ENCODE measurements around the gene MRPS10. TPM values are rescaled to one million over a fixed set of nuclear protein-coding genes. Genes with fewer than 3 reads are reported as not detected.

The MRPS10 gene
- total and polyA plus RNA-seq, 2 donors (not counting 1 experiment from before 2014, with no cell fraction given) = 10.5 to 26.4 TPM

- Histone ChIP-seq H3K4me3 (ENCODE audit: control extremely low read depth in 1 of 5, extremely low read depth in 1 of 5, insufficient read depth in 1 of 5, low read depth in 2 of 5, low read length in 4 of 5) (no peak overlapping the region), H3K36me3 (replicated peaks in 1 of 2; ENCODE audit: control extremely low read depth in 1 of 2, control insufficient read depth in 1 of 2, extremely low read depth in 1 of 2, insufficient read depth in 2 of 2, low read length in 1 of 2) (no peaks in the 10 kb centered on the region), H3K4me1 (ENCODE audit: control insufficient read depth in 2 of 2, insufficient read depth in 2 of 2, low read length in 2 of 2) (no peaks in the 10 kb centered on the region), H4K20me1 (ENCODE audit: control insufficient read depth, insufficient read depth, low read length, poor library complexity, severe bottlenecking) (no peaks in the 10 kb centered on the region), H3K79me2 (ENCODE audit: control insufficient read depth, insufficient read depth, low read length) (no peaks in the 10 kb centered on the region), H3K4me2 (replicated peaks; ENCODE audit: low read depth, low read length, poor library complexity, severe bottlenecking) (no peak overlapping the region), H3K9ac (ENCODE audit: low read length) (no peak overlapping the region), H2AFZ (ENCODE audit: insufficient read depth, low read depth, low read length, poor library complexity, severe bottlenecking) (no peak overlapping the region), H3K27me3 (replicated peaks in 1 of 4; ENCODE audit: control extremely low read depth in 1 of 4, control insufficient read depth in 3 of 4, insufficient read depth in 4 of 4, low read length in 3 of 4) (no peaks in the 10 kb centered on the region), H3K9me3 (ENCODE audit: control extremely low read depth in 1 of 3, control insufficient read depth in 2 of 3, insufficient read depth in 1 of 3, low read length in 2 of 3) (no peaks in the 10 kb centered on the region), H3K27ac (ENCODE audit: low read length in 2 of 2) (no peak overlapping the region)
- Mint-ChIP-seq H3K4me1 (no peaks in the 10 kb centered on the region), H3K27me3 (peaks cover 4% of the 10 kb centered on the region), H3K9me3 (ENCODE audit: insufficient read depth) (no peaks in the 10 kb centered on the region), H3K4me3 (no peak overlapping the region), H3K27ac (no peak overlapping the region)
- DNase-seq = no peak
- no peak for TF ChIP-seq EZH2 (IDR thresholded peaks at IDR 0.05; ENCODE audit: borderline replicate concordance, insufficient read depth, low read depth, low read length, poor library complexity, severe bottlenecking)
- no peak for TF ChIP-seq CTCF (IDR thresholded peaks at IDR 0.05)
- ChIA-PET CTCF (interaction anchor here (0.9 to 1.5 kb wide), 5 partner anchors 45 to 379 kb away, joined by 3 to 4 read pairs (median 4); no protein-coding TSS in a partner anchor), POLR2A (no interaction called here)
- ATAC-seq (ENCODE audit: low read depth) = no peak
- intact Hi-C loops (cut with micrococcal nuclease) = no loop called here
- WGBS (ENCODE audit: insufficient coverage) = 92% methylated on average over 4 of the region's 6 CpGs
Observed at GRCh38 chr6:42168650-42169049, 49.0 kb downstream of the MRPS10 start.

- CTCF ChIA-PET = interaction anchor here (0.7 to 1.2 kb wide), 3 partner anchors 45 to 380 kb away, joined by 3 to 6 read pairs (median 4); partner anchors contain the start of gene TOMM6
- no peaks in the 10 kb centered on the region for H3K27me3 ChIP-seq (replicated peaks in 1 of 4; ENCODE audit: control extremely low read depth in 1 of 4, control insufficient read depth in 3 of 4, insufficient read depth in 4 of 4, low read length in 3 of 4)
- POLR2A ChIA-PET = no interaction called here
- peak; percentile 79 for DNase-seq
- Mint-ChIP-seq H3K4me1 (no peaks in the 10 kb centered on the region), H3K27ac (no peak overlapping the region), H3K27me3 (peaks cover 7% of the 10 kb centered on the region), H3K4me3 (no peak overlapping the region), H3K9me3 (ENCODE audit: insufficient read depth) (no peaks in the 10 kb centered on the region)
- no peak overlapping the region for H3K4me3 ChIP-seq (ENCODE audit: control extremely low read depth in 1 of 5, extremely low read depth in 1 of 5, insufficient read depth in 1 of 5, low read depth in 2 of 5, low read length in 4 of 5)
- intact Hi-C loops (cut with micrococcal nuclease) = loop anchor here (1.0 kb wide), 3 partner anchors 62 to 386 kb away; partner anchors contain the start of gene PRICKLE4
- WGBS (ENCODE audit: insufficient coverage) = 33% methylated on average over 5 of the region's 8 CpGs
- H3K9me3 ChIP-seq (ENCODE audit: control extremely low read depth in 1 of 3, control insufficient read depth in 2 of 3, insufficient read depth in 1 of 3, low read length in 2 of 3) = no peaks in the 10 kb centered on the region
- H3K36me3 ChIP-seq (replicated peaks in 1 of 2; ENCODE audit: control extremely low read depth in 1 of 2, control insufficient read depth in 1 of 2, extremely low read depth in 1 of 2, insufficient read depth in 2 of 2, low read length in 1 of 2) = no peaks in the 10 kb centered on the region
- TF ChIP-seq CTCF (IDR thresholded peaks at IDR 0.05) (peak; percentile 89), EZH2 (IDR thresholded peaks at IDR 0.05; ENCODE audit: borderline replicate concordance, insufficient read depth, low read depth, low read length, poor library complexity, severe bottlenecking) (no peak)
- H4K20me1 ChIP-seq (ENCODE audit: control insufficient read depth, insufficient read depth, low read length, poor library complexity, severe bottlenecking) = no peaks in the 10 kb centered on the region
- H3K4me2 ChIP-seq (replicated peaks; ENCODE audit: low read depth, low read length, poor library complexity, severe bottlenecking) = no peak overlapping the region
- no peak overlapping the region for H3K27ac ChIP-seq (ENCODE audit: low read length in 2 of 2)
- no peak overlapping the region for H3K9ac ChIP-seq (ENCODE audit: low read length)
- no peaks in the 10 kb centered on the region for H3K4me1 ChIP-seq (ENCODE audit: control insufficient read depth in 2 of 2, insufficient read depth in 2 of 2, low read length in 2 of 2)
- peak overlapping the region; percentile 60 for H2AFZ ChIP-seq (ENCODE audit: insufficient read depth, low read depth, low read length, poor library complexity, severe bottlenecking)
- H3K79me2 ChIP-seq (ENCODE audit: control insufficient read depth, insufficient read depth, low read length) = no peaks in the 10 kb centered on the region
- peak; percentile 76 for ATAC-seq (ENCODE audit: low read depth)
Observed at GRCh38 chr6:42166444-42167141, 51.1 kb downstream of the MRPS10 start.
